T-helper 1 cell treated with Interleukin-12 subunit alpha and Interleukin-12 subunit beta and Interleukin-4 antibody, amounts not matched to agents 30 μg/mL and 1 μg/mL, for 36 hours (primary cell): ENCODE data around the gene LMLN.
"Not testable (repeated sequence)": the region's sequence is repeated elsewhere in the genome, so short reads cannot be mapped to it uniquely, and the experiment has no call there.

Experiments used
- H3K27ac Mint-ChIP-seq: one replicate; pipeline ENCODE4 v1.8.0; 2021; ENCODE audit warnings: mild to moderate bottlenecking, mixed read lengths
- H3K27me3 Mint-ChIP-seq: one replicate; pipeline ENCODE4 v1.8.0; 2021; ENCODE audit warnings: low read depth, mixed read lengths
- H3K36me3 Mint-ChIP-seq: one replicate; pipeline ENCODE4 v1.8.0; 2021; ENCODE audit warnings: low read depth, mixed read lengths
- H3K4me1 Mint-ChIP-seq: one replicate; pipeline ENCODE4 v1.8.0; 2021; ENCODE audit warnings: low read depth, mixed read lengths
- H3K4me3 Mint-ChIP-seq: one replicate; pipeline ENCODE4 v1.8.0; 2021; ENCODE audit warnings: mild to moderate bottlenecking, moderate library complexity, mixed read lengths
- H3K9me3 Mint-ChIP-seq: one replicate; pipeline ENCODE4 v1.8.0; 2021; ENCODE audit warnings: mixed read lengths

The LMLN gene

GRCh38 chr3:197959891-197960693, at the start of gene LMLN:
TSS of gene LMLN (plus strand) at chr3:197960217. CDS start at chr3:197960246, 29 bp downstream.
- Mint-ChIP-seq H3K4me3 (peak within 1 kb of the TSS; percentile 88), H3K27me3 (no peaks in the 10 kb centered on the region), H3K27ac (peak within 1 kb of the TSS; percentile 87), H3K4me1 (peaks cover 31% of the 10 kb centered on the region), H3K36me3 (peaks cover 18% of the 10 kb centered on the region), H3K9me3 (no peaks in the 10 kb centered on the region)

- H3K36me3 Mint-ChIP-seq = peaks cover 3% of the 10 kb centered on the region
- no peak overlapping the region for H3K4me3 Mint-ChIP-seq
- H3K27ac Mint-ChIP-seq = no peak overlapping the region
- H3K9me3 Mint-ChIP-seq = no peaks in the 10 kb centered on the region
- no peaks in the 10 kb centered on the region for H3K27me3 Mint-ChIP-seq
- no peaks in the 10 kb centered on the region for H3K4me1 Mint-ChIP-seq
Measured at GRCh38 chr3:197912741-197913476, 47.1 kb upstream of the LMLN start.

GRCh38 chr3:197913641-197914380, 46.2 kb upstream of the LMLN start:
- Mint-ChIP-seq H3K27ac (no peak overlapping the region), H3K4me1 (no peaks in the 10 kb centered on the region), H3K4me3 (no peak overlapping the region), H3K27me3 (no peaks in the 10 kb centered on the region), H3K36me3 (no peaks in the 10 kb centered on the region), H3K9me3 (no peaks in the 10 kb centered on the region)

GRCh38 chr3:197921429-197922275, 38.4 kb upstream of the LMLN start:
- H3K9me3 Mint-ChIP-seq, H3K4me1 Mint-ChIP-seq, H3K27ac Mint-ChIP-seq, H3K4me3 Mint-ChIP-seq, H3K27me3 Mint-ChIP-seq: not testable (repeated sequence)
- H3K36me3 Mint-ChIP-seq = peaks cover 13% of the 10 kb centered on the region

GRCh38 chr3:197926418-197926817, 33.6 kb upstream of the LMLN start:
- Mint-ChIP-seq H3K27me3 (no peaks in the 10 kb centered on the region), H3K4me3 (no peak overlapping the region), H3K4me1 (peaks cover 2% of the 10 kb centered on the region), H3K27ac (no peak overlapping the region), H3K9me3 (peaks cover 4% of the 10 kb centered on the region), H3K36me3 (peaks cover 13% of the 10 kb centered on the region)

- H3K4me1 Mint-ChIP-seq, H3K27ac Mint-ChIP-seq, H3K4me3 Mint-ChIP-seq, H3K36me3 Mint-ChIP-seq, H3K9me3 Mint-ChIP-seq, H3K27me3 Mint-ChIP-seq: not testable (repeated sequence)
Measured at GRCh38 chr3:197927578-197927977, 32.4 kb upstream of the LMLN start.

- H3K4me1 Mint-ChIP-seq = peaks cover 5% of the 10 kb centered on the region
- H3K9me3 Mint-ChIP-seq = no peaks in the 10 kb centered on the region
- no peak overlapping the region for H3K4me3 Mint-ChIP-seq
- no peaks in the 10 kb centered on the region for H3K27me3 Mint-ChIP-seq
- no peak overlapping the region for H3K27ac Mint-ChIP-seq
- no peaks in the 10 kb centered on the region for H3K36me3 Mint-ChIP-seq
Measured at GRCh38 chr3:197936819-197937384, 23.1 kb upstream of the LMLN start.

- H3K4me3 Mint-ChIP-seq = no peak overlapping the region
- no peaks in the 10 kb centered on the region for H3K27me3 Mint-ChIP-seq
- H3K36me3 Mint-ChIP-seq = no peaks in the 10 kb centered on the region
- no peak overlapping the region for H3K27ac Mint-ChIP-seq
- H3K9me3 Mint-ChIP-seq = no peaks in the 10 kb centered on the region
- H3K4me1 Mint-ChIP-seq = peaks cover 5% of the 10 kb centered on the region
Measured at GRCh38 chr3:197940745-197941384, 19.2 kb upstream of the LMLN start.

GRCh38 chr3:197942956-197943556, 17.0 kb upstream of the LMLN start:
- Mint-ChIP-seq H3K27me3 (no peaks in the 10 kb centered on the region), H3K9me3 (no peaks in the 10 kb centered on the region), H3K36me3 (no peaks in the 10 kb centered on the region), H3K4me1 (peaks cover 5% of the 10 kb centered on the region), H3K27ac (no peak overlapping the region), H3K4me3 (no peak overlapping the region)

- Mint-ChIP-seq H3K9me3 (no peaks in the 10 kb centered on the region), H3K4me3 (peak overlapping the region; percentile 99), H3K36me3 (peaks cover 34% of the 10 kb centered on the region), H3K4me1 (peaks cover 34% of the 10 kb centered on the region), H3K27me3 (no peaks in the 10 kb centered on the region), H3K27ac (peak overlapping the region; percentile 98)
Measured at GRCh38 chr3:197949191-197949777, 10.7 kb upstream of the LMLN start.

GRCh38 chr3:197949778-197950676, 10.0 kb upstream of the LMLN start, which contains the start of gene RPL35A:
TSS of gene RPL35A (plus strand) at chr3:197950190. CDS start at chr3:197950968, 778 bp downstream.
- H3K9me3 Mint-ChIP-seq = no peaks in the 10 kb centered on the region
- H3K4me3 Mint-ChIP-seq = peak within 1 kb of the TSS; percentile 99
- H3K27ac Mint-ChIP-seq = peak within 1 kb of the TSS; percentile 98
- no peaks in the 10 kb centered on the region for H3K27me3 Mint-ChIP-seq
- H3K36me3 Mint-ChIP-seq = peaks cover 39% of the 10 kb centered on the region
- H3K4me1 Mint-ChIP-seq = peaks cover 34% of the 10 kb centered on the region

GRCh38 chr3:197950677-197951061, 9.3 kb upstream of the LMLN start:
- H3K27me3 Mint-ChIP-seq = no peaks in the 10 kb centered on the region
- no peaks in the 10 kb centered on the region for H3K9me3 Mint-ChIP-seq
- H3K27ac Mint-ChIP-seq = peak overlapping the region; percentile 98
- H3K4me1 Mint-ChIP-seq = peaks cover 34% of the 10 kb centered on the region
- H3K4me3 Mint-ChIP-seq = peak overlapping the region; percentile 99
- peaks cover 42% of the 10 kb centered on the region for H3K36me3 Mint-ChIP-seq
